Measurements from ENCODE around the gene HBQ1.

- no peak for TF ChIP-seq MAX (IDR thresholded peaks at IDR 0.05; ENCODE audit: low read depth, low read length)
- no peak for TF ChIP-seq POLR2A (IDR thresholded peaks at IDR 0.05; ENCODE audit: extremely low read depth, insufficient read length)
- TF ChIP-seq CTCF (IDR thresholded peaks at IDR 0.05; ENCODE audit: low read depth, low read length), result no peak
- no peak for TF ChIP-seq MYC (IDR thresholded peaks at IDR 0.05; ENCODE audit: low read depth, low read length)
Measured at GRCh38 chr16:185213-185612, 5.0 kb downstream of the HBQ1 start.

All from NB4 (cell line).